G401 (cell line): Measurements from ENCODE around the gene ATP2B2. TPM values are rescaled to one million over a fixed set of nuclear protein-coding genes. Genes with fewer than 3 reads are reported as not detected.
A peak's percentile ranks its signal among the peaks of the same experiment; 100 is the strongest.

Experiments used
- DNase-seq: peaks from one replicate; pipeline ENCODE4 v3.0.0-alpha.2; 2015; ENCODE audit warnings: low spot score
- in situ Hi-C: cut with HindIII; loops from 2 replicates; pipeline ENCODE4 v1.10.0; 2016; ENCODE audit warnings: low sequenced_read_pairs, mixed read lengths
- total RNA-seq: library from RNA; depleted of rRNA; stranded (reverse); fragments of >200 nt; shearing (Covaris generic); gene quantifications from 2 replicates; pipeline ENCODE4 v1.2.3, GENCODE V29; 2014; rRNA removed

ATP2B2 gene
- total RNA-seq, 1 experiment from 2014 or later: not detected

DNA sequence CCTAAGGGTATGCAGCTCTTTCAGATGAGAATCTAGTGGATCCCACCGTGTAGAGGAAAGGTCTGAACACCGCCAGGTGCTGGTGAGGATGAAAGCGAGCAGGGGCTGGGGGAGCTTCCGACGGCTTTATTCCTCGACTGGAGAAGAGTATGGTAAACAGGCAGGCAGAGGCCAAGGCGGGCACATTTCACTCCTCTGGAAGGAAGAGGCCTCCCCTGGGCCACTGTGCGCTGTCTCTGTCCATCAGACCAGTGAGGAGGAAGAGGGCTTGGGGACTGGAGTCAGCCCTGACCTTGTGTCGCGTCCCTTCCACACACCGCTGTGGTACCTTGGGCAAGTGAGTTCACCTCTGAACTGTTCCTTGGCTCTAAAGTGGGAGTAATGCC, 216.8 kb downstream of the ATP2B2 start:
- no peak for DNase-seq
- in situ Hi-C loops: no loop called here

DNA sequence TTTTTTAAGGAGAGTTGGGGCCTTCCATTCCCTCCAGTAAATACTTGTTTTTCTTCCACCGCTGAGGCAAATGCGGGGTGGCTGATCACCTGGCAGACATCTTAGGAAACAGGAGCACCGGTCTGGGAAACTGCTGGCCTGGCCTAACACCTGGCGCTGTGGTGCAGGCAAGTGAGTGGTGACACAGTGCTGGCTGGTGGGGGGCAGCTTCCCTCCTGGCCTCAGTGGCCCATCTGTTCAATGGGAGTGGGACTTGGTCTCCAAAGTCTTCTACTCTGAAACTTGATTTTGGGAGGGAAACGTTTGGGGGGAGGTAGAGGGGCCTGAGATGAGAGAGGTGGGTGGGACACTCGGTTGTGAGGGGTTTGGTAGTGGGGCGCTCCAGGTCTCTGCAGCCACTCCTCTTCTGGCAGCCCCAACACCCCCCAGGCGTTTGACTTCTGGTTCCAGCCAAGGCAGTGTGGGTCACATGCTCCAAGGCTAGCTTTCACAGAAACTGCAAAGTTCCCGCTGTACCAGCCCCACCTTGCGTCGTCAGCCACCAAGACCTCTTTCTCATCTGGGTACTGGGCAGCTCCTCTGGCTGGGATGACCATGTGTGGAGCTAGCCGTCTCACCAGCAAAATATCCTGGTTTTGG, 217.3 kb downstream of the ATP2B2 start:
- in situ Hi-C loops: no loop called here
- no peak for DNase-seq

DNA sequence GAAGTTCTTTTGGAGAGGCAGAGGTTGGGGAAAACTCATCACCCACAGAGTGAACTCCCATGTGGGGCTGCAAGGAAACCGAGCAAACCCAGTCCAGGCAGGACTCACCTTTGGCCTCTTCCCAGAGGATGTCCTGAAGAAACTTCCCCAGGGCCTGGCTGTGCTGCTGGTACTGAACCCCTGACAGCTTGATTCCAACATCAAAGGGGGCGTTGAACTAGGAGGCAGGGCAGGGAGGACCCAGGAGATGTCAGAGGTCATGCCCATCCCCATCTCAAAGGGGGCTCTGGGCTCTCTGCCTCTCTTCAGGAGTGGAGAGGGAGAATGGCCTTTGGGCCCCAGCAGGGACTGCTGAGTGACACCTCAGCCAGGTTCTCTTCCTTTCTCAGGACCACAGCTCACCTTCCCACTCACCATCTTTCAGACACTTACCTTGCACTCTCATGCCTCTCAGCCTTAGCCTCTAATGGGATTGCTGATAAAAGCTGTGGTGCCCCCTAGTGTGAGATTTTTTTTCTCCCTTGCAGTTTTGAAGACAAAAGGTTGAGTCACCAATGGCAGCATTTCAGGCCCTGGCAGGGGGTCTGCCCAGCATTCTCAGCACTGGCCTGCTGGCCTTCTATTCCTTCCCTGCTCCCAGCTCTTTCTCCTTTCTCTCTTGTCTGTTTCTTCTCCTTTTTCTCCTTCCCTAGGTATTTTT, 218.6 kb downstream of the ATP2B2 start:
- DNase-seq: peak; percentile 93
- in situ Hi-C loops: no loop called here

DNA sequence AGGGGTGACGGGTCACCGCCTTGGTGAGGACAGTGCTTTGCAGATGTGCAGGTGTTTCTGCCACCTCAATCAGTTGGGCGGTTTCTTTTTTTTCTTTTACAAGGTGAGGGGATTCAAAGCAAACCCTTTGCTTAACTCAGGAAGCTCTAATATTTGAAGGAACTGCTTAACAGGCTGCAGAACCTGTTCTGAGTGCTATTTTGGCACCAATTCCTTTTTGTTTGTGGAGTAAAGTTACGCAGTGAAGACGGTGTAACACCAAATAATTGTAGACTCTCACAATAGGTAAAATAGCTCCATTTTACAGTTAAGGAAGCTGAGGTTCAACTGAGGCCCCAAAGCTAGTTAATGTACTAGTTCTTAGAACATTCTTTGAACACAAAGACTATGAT, 219.3 kb downstream of the ATP2B2 start:
- DNase-seq: no peak
- in situ Hi-C loops: no loop called here

DNA sequence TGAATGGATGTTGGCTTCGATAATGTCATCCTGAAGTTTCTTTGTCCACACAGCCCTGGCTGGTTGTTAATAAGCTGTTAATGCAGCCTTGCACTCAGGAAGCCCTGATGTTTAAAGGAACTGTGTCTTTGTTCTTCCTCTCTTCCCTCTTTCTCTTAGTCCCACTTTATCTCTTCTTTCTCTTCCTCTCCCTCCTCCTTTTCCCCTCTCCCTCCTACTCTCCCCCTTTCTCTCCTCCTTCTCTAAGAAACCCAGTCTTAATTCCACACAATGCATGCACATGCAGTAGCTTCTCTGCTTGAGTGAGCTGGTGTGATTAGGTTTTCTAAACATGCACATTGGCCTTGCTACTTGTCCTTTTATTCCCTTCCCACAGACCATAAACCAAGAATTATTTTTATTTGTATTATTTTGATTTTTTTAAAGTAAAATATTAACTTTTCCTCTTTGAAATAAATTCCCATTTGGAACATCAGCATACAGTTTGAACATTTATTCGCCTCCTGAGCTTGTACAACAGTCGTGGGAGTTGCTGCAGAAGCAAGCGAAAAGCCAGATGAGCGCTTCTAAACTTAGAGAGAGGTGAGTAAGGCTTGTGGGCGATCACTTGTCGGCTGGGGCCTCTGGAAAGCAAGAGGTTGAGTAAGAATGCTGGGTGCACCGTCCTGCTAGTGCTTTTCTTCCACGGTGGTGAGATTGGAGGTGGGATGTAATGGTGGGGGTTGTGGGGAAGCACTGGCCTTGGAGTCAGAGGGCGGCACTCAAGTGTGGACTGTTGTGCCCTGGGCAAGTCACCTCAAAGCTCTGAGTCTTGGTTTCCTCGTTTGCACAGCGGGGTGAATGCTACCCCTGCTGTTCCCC, 219.9 kb downstream of the ATP2B2 start:
- DNase-seq: no peak
- in situ Hi-C loops: no loop called here

DNA sequence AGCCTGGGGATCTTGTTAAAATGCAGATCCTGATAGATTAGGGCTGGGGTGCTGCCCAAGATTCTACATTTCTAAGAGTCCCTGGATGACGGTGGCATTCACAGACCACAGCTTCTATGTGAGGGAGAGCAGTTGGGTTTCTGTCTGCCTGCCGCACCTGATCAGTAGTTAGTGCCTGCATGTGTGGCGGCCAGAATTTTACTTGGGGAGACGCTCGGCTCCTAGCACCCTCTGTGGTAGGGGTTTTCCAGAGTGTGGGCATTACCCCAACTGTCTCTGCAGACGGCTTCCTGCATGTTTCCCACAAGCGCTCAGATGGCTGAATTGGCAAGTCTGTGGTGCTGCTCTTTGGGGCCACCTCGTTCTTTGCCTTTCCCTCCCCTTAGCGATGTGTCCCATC, 220.9 kb downstream of the ATP2B2 start:
- DNase-seq: no peak
- in situ Hi-C loops: no loop called here

DNA sequence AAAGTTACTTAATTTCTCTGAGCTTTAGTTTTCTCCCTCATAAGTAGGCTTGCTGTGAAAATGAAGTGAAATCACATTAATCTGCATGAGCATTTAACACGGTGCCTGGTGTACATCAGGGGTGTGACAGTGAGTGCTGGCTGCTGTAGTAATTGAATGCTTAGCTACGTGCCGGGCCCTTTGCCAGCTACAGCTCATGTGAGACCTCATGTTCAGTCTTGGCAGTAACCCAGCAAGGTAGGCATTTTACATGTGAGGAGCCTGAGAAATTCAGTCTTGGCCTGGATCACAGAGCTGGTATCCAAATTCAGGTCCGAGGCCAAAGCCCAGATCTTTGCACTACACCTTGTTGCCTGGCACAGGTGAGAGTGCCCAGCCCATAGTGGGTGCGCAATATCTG, 221.7 kb downstream of the ATP2B2 start:
- in situ Hi-C loops: no loop called here
- peak; percentile 38 for DNase-seq

DNA sequence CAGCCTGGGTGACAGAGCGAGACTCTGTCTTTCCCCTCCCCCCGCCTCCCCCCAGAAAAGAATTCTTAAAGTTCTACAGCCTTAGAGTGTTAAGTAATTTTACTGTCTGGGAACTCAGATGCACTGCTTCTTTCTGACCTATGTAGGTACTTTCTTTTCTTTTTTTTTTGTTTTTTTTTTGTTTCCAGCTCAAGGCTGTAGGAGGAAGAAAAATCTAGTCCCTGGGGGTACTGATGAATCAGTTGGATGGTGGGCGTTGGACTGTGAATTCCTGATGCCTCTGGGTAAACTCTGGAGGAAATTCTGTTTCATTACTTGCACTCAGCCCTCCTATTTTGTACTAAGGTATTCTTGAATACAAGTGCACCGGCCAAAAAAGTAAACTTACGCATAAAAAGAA, 223.4 kb downstream of the ATP2B2 start:
- no peak for DNase-seq
- in situ Hi-C loops: no loop called here

DNA sequence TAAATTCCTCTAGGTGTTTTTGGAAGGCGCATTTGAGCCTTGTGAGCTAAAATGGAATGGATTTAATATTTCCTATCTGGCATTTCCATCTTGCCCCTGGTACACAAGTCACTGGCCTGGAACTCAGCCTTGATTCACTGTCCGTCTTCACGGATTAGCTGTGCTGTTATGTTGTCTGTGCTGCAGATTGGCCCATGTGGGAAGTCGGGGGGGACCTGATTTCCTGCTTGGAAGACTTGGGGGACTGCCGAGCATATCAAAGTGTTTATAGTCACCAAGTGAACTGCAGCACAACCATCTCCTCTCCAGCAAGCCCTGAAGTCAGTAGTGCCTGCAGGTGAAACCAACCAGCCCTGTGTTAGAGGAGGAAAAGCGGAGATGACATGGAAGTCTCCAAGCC, 224.8 kb downstream of the ATP2B2 start:
- DNase-seq: no peak
- in situ Hi-C loops: no loop called here

DNA sequence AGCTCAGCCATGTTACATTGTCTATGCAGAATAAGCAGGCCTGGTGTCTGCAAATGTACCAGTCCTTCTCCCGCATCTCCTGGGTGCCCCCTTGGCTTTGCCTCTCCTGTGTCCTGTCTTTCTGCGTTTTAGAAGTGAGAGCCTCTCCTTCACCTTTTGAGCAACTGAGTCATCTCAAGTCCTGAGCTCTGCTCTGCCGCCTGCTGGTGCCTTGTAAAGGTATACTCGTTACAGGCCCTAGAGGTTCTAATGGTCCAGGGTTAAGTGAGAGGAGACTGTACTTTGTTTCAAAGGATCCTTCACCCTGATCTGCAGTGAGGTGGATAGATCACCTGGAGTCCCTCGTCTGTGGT, 225.2 kb downstream of the ATP2B2 start:
- DNase-seq: no peak
- in situ Hi-C loops: no loop called here

DNA sequence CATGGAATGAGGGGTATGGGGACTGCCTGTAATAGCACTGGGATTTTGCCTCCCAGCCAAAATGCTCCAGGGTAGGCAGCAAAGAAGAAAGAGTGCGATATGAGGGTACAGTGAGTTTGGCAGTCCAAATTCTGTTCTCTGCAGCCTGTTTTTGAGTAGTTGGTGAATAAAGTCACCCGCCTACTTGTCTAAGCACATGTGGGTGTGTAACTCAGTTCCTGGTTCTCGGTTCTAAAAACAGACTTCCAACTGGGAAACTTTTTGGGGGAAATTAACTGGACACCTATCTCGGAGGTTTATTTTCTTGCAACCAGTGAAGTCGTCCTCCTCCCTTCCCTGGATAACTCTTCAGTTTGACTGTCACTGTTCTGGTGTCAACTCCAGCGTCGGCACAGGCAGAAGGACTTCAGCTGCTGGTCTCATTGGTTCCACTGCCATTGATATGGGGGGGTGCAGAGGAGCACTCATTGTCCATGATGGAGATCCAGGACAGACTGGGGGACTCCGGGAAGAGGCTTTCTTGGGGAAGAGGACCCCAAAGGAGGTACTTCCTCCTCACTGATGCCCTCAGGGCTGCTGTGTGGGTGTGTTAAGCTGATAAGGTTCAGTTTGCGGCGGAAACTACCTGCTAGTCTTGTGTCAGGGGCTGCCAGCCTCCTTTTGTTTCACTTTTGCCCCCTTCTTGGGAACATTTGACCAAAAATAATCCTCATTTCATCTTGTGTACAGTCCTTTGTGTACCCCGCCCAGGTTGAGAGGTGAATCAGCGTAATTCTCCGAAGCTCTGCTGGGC, 225.8 kb downstream of the ATP2B2 start:
- DNase-seq: no peak
- in situ Hi-C loops: no loop called here

DNA sequence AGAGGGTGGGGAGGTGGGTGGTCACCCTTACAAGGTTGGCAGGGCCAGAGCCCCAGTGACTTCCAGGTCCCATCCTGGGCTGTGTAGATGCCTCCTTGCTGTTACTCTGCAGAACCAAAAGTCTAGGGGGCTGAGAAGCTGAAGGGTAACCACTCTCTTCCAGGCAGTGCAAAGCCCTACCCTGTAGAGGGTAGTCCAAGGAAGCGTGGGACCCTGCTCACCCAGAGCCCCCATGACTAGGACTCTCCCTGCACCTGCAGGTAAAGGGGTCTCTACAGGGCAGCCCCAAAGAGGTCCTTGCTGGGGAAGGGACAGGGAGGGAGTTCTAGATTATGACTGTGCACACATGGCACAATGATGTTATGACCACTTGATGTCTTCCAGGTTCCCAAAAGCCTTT, 226.9 kb downstream of the ATP2B2 start:
- in situ Hi-C loops: no loop called here
- DNase-seq: no peak

DNA sequence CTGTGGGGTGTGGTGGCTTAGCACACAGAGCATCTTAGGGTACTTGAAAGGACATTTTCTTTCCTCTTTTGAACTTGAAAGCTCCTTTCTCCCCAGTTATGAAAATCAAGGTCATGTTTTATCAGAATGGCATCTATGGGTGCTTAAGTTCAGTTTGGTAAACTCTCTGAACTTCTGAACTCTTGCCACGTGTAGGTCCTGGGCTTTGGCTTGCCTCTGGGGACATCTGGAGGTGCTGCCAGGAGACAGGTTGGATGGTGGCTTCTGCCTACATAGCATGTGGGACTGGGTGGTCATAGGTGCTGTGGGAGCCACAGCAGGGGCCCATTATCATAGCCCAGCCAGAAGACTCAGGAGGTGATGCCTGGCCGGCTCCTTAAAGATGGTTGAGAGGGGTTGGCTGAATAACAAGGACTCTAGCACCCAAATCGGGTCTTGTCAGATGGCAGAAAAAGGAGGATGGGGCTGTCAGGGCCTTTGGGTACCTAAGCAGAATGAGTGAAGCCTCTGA, 228.2 kb downstream of the ATP2B2 start:
- in situ Hi-C loops: no loop called here
- DNase-seq: no peak

DNA sequence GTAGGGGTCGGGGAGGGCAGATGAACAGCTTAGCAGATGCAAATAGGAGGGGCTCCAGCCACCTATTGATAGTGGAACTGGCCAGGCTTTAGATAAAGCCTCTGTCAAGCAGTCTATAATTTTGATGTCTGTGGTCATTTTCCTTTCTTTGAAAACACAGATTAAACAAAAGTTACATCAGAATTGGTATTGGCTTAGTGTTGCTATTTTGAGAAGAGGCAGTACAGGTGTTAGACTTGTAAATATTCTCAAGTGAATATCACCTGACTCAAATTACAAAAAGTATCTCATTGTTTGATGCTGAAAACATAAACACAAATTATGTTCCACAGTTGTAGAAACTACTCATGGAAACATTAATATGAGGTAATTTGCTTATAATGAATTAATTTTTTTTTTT, 230.8 kb downstream of the ATP2B2 start:
- DNase-seq: no peak
- in situ Hi-C loops: no loop called here

Other genes with a start within 250 kb of the ATP2B2 start
- gene GHRL, start 212.6 kb downstream of the ATP2B2 start, total RNA-seq: not detected in 2 replicates
- gene SEC13, start 184.5 kb downstream of the ATP2B2 start, total RNA-seq: 147 and 148 TPM in 2 replicates